NCI-H345 treated with DMSO at 0.1 percent for 48 hours (cell line): ENCODE results near the gene OLFM2.
"Not testable (repeated sequence)": the region's sequence is repeated elsewhere in the genome, so short reads cannot be mapped to it uniquely, and the experiment has no call there.

Source experiments
- DNase-seq: peaks from one replicate; lab custom pipeline; 2025; ENCODE audit not compliant: unreplicated experiment; lab: John Stamatoyannopoulos, UW

Gene OLFM2

DNA sequence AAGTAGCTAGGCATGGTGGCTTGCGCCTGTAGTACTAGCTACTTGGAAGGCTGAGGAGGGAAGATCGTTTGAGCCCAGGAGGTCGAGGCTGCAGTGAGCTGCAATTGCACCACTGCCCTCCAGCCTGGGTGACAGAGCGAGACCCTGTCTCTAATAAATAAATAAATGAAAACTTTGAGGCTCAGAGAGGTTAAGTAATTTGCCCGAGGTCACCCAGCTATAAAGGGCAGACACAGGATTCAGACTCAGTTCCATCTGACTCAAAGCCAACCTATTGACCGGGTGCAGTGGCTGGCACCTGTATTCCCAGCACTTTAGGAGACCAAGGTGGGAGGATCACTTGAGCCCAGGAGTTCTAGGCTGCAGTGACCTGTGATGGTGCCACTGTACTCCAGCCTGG lies 7.4 kb upstream of the OLFM2 start:
- no peak for DNase-seq

DNA sequence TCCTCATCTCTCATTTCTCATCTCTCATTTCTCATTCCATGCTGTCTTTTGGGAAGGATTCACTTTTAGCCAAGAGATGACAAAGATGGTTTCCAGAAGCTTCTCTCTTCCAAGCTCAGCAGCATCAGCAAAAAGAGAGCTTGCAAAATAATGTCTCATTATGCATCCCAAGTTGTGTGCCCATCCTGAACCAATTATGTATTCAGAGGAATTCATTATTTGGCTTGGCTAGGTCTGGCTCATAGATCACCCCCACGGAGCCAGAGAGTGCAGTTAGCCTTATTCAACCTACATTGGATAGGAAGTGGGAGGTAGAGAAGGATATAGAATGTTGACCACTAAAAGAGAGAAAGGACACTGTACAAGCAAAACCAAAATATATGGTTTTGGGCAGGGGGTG lies 5.4 kb upstream of the OLFM2 start:
- DNase-seq: no peak

DNA sequence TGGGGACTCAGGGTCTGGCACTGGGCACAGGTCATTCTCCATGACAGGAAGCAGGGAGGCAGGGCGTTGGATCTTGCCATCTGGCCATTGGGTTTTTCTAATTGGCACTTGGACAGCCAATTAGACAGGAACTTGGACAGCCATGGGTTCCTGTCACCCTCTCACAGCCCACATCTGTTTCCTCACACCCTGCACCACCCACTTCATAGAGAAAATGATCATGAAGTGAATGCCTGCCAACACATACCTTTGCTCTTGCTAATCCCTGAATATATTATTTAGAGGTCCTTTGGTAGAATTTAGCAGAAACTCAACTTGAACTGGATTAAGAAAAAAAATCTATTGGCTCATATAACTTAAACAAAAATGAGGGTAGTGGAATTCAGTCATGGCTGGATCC lies 4.9 kb upstream of the OLFM2 start:
- no peak for DNase-seq

DNA sequence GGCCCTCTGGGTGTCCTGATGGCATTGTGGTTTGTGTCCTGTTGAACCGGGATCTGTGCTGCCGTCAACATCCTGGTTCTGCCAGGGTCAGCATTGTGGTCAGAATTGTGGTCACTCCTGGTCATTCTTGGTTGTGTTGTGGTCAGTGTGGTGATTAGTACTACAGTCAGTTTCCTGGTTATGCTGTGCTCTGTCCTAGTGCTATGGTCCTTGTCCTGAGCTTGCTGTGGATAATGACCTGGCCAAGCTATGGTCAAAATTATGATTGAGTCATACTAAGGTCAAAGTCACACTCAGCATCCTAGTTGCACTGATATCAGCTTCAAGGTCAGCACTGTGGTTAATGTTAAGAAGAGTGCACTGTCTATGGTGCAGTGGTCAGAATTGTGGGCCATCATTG lies 4.5 kb upstream of the OLFM2 start:
- no peak for DNase-seq

DNA sequence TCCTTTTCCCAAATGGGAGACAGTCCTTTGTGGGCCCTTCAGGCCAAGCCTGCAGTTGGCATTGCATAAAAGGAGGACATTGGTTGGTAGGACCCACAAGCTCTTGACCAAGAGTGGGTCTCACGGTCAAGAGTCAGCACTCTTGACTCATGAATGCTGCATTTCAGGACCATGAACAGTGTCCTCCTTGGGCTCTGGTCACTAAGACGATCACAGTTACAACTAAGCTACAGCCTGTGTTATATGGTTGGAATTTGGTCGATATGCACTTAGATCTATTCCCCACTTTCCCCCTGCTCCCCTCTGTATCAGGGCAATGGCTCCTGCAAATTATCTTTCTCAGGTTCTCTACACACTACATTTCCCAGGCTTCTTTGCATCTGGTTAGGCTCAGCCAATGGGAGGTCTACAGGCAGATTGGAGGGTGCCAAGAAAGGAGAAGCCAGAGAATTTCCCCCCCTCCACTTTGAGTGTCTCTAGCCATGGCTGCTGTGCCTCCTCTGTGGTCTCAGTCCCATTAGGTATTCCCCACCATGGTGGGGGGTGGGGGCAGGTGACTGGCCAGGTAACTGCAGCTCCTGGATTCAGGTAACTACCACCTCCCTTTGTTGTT lies 3.1 kb upstream of the OLFM2 start:
- DNase-seq: no peak

DNA sequence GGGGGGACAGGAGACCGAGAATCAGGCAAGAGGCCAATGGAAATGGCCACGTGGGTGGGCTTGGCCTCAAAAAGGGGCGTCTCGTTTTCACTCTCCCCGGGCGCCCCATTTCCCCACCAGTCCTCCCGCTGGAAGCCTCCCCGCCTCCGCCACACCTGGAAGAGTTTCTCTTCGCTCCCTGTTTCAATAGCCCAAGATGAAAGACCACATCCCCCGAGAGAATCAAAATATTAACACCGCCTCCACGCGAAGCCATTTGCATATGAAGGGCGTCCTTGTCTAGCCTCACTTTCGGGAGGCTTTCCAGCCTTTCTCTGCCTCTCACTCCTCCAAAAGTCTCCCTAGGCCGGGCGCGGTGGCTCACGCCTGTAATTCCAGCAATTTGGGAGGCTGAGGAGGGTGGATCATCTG lies 691 bp upstream of the OLFM2 start:
- DNase-seq: no peak

DNA sequence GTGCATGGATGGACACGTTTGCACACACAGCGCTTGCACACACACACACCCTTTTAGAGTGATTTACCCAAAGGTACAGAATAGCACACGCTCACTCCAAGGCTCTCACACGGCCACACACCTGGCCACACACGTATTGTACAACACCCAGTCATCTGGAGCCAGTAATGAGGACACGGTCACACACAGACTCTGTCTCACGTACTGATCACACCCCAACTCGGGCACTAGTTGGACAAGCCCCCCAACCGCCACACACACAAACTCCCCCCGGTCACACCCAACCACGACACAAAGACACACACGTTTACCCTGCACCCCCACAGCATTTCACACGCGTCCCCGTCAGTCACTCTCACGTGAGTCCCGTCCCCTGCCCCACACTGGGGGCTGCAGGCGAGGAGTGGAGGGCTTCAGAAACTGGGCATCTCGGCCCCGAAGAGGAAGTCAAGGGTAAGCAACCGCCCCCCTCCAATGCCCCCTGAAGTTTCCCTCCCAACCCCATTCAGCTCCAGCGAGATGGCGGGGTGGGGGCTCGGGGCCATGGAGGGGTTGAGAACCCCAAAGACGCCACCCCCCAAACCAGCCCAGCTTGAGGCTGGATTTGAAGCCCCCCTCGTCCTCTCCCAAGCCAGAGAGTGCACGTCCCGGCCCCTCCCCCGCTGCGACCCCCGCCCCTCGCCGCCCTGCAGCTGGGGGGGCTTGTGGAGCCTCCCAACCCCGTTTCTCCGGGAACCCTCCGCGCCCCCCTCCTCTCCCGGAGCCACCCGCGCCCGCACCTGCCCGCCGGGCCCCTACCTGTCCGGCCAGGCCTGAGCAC lies 599 bp downstream of the OLFM2 start:
- DNase-seq: no peak

DNA sequence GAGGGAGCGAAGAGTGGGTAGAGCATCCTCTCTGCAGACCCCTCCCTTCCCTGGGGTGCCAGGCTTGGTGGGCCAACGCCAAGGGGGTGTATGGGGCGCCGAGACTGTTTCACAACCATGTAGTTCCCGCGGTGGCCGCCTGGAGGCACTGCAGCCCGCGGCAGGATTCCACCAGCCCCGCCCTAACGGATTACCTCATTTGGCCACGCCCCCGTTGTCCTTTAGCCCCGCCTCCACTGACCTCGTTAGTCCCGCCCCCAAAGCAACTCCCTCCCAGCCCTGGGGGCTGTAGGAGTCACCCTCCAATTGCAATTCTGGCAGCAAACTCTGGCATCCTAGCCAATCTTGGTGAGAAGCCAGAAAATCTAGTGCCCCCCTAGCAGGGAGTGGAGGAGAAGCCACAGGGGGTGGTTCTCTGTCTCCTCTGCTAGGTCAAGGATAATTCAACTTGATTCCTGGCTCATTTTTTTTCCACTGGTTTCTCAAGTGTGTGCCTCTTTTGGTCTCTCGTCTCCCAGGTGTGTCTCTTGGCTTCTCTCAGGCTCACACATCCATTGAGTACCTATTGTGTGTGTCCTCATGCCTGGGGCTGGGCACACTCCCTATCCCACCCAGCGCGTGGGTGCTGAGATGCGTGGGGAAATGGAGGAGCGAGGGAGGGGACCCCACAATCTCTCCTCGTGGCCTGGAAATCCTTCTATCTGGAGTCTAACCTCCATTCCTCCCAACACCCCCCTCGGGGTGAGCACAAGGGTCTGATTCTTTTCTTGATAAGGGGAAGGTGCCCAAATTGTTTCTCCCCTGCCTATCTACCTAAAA lies 2.0 kb downstream of the OLFM2 start:
- DNase-seq: no peak

DNA sequence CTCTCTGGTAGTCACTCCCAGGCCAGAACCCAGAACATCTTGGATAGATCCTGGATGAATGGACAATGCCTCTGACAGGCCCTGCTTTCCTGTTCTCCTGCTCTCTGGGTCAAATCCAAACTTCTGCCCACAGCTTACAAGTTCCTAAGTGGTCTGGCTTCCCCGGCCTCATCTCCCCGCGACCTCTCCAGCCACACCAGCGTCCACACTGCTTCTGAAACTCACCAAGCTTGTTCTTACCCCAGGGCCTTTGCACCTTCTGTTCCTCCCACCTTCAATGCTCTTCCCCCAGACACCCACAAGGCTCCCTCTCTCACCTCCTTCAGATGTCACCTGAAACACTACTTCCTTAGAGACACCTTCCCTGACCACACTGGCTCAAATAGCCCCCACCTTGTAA lies 3.5 kb downstream of the OLFM2 start:
- no peak for DNase-seq

DNA sequence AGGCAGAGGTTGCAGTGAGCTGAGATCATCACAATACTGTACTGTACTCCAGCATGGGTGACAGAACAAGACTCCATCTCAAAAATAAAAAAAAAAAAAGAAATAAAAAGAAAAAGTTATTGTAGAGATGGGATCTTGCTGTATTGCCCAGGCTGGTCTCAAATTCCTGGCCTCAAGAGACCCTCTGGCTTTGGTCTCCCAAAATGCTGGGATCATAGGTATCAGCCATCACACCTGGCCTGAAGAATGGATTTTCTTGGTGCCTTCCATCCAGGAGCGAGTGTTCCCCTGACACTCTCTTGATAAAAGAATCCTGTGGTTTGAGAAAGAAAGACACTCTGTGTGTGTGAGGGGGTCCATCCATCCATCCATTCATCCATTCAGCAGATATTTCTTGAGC lies 4.7 kb downstream of the OLFM2 start:
- DNase-seq: no peak

DNA sequence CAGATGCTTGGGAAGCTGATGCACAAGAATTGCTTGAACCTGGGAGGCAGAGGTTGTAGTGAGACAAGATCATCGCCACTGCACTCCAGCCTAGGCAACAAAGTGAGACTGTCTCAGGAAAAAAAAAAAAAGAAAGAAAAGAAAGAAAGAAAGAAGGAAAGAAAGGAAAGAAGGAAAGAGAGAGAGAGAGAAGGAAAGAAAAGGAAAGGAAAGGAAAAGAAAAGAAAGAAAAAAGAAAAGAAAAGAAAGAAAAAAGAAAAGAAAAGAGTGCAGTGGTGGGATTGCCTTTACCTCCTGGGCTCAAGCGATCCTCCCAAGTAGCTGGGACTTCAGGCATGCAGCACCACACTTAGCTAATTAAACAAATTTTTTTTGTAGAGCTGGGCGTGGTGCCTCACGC lies 12.9 kb downstream of the OLFM2 start:
- no peak for DNase-seq

DNA sequence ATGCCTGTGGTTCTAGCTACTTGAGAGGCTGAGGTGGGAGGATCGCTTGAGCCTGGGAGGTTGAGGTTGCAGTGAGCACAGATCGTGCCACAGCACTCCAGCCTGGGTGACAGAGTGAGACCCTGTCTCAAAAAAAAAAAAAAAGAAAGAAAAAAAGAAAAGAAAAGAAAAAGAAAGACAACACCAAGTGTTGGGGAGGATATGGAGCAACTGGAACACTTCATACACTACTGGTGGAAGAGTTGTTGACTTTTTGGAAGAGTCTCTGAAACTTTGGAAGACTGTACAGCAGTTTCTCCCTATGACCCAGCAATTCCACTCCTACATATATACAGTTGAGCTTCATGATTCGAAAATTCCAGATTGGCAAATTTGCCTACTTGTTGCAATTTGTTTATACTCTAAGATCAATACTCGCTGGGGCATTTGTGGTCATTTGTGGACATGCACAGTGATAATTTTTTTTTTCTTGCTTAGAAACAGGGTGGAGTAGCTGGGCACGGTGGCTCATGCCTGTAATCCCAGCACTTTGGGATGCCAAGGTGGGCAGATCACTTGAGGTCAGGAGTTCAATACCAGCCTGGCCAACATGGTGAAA lies 13.4 kb downstream of the OLFM2 start:
- not testable (repeated sequence) for DNase-seq

DNA sequence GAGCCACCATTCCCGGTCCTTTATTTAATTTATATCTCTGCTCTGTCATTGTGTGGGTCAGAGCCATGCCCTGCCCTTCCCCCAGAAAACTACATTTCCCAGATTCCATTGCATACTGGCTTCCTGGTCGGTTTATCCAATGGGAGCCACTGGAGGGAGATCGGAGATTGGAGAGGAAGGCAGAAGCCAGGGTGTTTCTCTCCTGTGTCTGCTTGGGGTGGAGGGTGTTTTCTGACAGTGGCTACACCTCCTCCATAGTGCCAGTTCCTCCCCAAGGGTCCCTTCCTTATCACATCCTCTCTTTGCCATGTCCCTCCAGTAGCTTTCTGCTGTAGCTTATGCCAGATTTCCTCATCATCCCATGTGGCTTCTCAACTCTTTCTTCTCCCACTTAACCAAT lies 19.0 kb downstream of the OLFM2 start:
- DNase-seq: peak; percentile 9

DNA sequence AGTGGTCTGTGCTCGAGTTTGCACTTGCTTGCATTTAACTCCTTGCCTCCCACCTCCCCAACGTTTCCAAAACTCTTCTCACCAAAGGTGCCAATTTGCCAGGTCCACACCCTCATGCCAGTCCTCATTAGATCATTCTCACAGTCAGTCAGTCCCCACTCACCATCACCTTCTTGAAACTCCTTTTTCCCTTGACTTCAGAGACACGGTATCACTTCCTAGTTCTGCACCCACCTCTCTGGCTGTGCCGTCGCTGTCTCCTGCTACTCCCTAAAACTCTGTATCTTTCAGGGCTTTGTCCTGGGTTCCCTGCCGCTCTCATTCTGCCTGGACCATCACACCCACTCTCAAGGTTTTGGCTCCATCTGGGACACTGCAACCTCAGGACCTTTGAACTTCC lies 19.6 kb downstream of the OLFM2 start:
- DNase-seq: no peak

DNA sequence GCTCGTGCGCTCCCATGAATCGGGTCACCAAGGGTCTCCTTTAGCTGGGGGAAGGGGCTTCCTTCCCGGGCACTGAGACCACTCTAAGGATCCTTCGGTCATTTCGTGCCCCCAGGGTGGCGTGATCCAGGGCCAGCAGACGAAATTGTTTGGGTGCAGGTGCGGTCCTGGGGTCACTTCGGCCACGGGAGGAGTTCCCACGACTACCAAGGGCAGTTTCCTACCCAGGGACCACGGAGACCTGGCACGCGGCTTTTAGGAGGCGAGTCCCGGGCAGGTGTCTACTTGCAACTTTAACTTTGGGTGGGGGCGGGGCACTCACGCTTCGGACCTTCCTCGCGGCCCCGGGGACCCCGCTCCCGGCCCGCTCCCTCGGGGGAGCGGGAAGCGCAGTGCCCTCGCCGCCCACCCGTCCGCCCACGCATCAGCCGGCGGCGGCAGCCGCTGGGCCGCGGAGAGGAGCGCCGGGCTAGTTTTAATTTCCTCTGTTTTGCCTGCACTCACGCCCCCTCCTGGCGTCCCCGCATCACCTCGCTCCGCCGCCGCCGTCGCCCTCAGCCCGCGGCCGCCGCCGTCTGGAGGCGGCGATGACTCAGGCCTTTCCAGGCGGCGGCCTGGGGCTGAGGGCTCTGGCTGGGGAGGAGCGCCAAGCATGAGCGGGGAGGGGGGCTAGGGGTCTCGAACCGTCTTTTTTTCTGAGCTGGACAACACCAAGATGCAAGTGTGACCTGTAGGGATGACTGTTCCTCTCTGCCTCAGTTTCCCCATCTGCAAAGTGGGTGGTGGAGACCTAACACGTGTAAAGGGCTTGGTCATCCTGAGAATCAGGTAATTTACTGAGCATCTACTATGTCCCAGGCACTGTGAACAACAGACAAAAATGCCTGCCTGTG lies 21.8 kb downstream of the OLFM2 start:
- peak; percentile 19 for DNase-seq

DNA sequence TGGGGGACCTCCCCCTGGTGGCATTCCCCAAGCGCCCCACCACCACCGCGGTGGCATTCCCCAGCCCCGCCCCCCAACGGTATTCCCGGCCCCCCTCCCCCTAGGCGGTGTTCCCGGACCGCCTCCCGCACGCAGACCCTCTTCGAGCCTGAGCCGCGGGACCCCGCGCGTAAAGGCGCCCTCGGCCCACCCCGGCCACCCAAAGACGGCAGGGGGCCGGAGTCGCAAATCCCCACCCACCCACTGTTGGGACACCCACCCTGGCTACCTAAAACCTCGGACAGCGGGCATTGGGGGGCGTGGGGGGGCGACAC lies 22.4 kb downstream of the OLFM2 start:
- DNase-seq: no peak

DNA sequence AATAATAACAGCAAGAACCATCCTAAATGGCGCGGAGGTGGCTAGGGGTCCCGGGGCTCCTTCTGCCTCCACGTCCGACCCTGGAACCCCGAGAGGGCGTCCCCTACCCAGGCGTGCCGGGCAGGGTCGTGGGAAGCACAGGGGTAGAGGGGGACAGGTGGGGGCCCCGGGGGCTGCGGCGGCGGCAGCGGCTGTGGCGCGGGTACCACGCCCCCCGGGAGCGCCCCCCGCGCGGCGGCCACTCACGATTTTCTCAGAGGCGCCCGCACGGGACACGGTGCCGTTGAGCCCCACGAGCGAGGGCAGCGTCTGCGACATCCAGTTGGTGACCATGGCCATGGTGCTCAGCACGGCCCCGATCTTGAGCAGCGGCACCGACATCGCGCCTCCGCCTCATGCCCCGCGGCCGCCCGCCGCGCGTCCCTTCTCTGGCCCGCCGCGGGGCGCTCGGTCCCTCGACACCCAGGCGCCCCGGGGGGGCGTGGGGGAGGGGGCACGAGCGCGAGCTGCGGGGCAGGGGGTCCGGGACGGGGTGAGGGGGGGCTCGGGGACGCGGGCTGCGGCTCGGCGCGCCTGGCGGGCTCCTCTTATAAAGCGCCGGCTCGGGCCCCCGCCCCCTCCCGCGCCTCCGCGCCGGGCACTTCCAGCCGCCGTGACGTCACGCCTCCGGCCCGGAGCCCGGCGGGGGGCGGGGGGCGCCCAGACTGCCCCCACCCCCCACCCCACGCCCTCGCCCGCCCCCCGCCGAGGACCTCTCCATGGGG lies 22.9 kb downstream of the OLFM2 start:
- DNase-seq: no peak

DNA sequence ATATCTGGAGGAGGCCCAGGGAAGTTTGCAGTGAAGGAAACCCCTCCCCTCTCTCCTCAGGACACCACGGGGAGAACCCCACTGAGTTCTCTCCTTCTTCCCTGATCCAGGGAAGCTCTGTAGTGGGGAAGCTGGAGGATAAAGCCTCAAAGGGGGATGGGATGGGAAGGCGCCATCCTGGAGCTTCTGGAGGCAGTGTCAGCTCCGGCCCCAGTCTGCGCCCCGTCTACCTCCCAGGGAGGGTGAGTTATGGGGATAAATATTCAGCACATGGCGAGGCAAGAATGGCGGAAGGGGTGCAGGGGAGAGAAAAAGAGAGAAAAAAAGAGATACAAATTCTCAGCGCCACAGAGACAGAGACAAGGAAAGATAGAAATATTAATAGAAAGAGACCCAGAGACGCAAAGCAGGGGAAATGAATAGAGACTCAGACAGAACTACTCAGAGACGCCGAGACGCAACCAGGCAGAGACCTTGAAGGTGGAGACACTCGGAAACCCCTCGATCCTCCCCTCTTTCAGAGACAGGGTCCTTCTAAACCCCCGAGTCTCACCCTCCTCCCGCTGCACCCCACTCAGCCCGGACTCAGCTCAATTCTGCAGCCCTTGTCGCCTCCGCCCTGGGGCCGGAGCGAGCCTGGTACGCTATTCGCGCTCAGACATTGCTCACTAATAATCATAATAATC lies 23.6 kb downstream of the OLFM2 start:
- no peak for DNase-seq

DNA sequence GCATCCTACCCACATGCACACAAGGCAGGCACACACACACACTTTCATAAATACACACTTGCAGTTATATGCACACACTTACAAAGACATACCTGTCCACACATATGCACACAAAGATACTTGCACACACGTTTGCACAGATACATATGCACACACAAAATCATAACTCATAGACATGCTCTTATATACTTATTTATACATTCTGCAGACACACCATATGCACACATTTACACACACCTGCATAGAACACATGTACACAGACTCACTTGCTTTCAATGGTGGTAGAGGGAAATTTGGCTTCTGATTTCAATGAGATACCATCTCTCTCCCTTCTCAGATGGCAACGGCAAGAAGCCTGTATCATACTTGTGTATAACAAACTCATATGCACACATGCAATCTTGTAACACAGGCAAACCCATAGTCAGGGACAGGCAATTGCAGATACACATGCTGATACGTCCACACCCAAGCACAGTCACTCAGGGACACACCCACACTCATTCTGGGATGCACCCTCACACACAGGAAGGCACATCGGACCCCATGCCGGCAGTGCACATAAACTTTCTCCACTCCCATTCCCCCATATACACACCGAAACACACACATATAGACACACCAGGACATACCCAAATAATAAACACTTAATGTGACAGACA lies 24.7 kb downstream of the OLFM2 start:
- no peak for DNase-seq
